Measurements from ENCODE around the gene CIT.

The CIT gene

GRCh38 chr12:119691202-119691810, 185.8 kb downstream of the CIT start:
- DNase-seq, result no peak

GRCh38 chr12:119689935-119690500, 187.1 kb downstream of the CIT start:
- no peak for DNase-seq

- DNase-seq, result no peak
Observed at GRCh38 chr12:119687879-119688278, 189.2 kb downstream of the CIT start.

- DNase-seq, result no peak
Observed at GRCh38 chr12:119687406-119687805, 189.7 kb downstream of the CIT start.

GRCh38 chr12:119686776-119687175, 190.3 kb downstream of the CIT start:
- no peak for DNase-seq

GRCh38 chr12:119686355-119686754, 190.8 kb downstream of the CIT start:
- DNase-seq, result no peak

GRCh38 chr12:119685375-119685774, 191.7 kb downstream of the CIT start:
- DNase-seq, result no peak

GRCh38 chr12:119684711-119685369, 192.3 kb downstream of the CIT start:
- DNase-seq, result no peak

GRCh38 chr12:119683816-119684215, 193.3 kb downstream of the CIT start:
- DNase-seq, result no peak

GRCh38 chr12:119683413-119683812, 193.7 kb downstream of the CIT start:
- no peak for DNase-seq

- no peak for DNase-seq
Observed at GRCh38 chr12:119682639-119683252, 194.4 kb downstream of the CIT start.

GRCh38 chr12:119681728-119682638, 195.1 kb downstream of the CIT start:
- DNase-seq, result no peak

GRCh38 chr12:119681111-119681510, 196.0 kb downstream of the CIT start:
- no peak for DNase-seq

- DNase-seq, result no peak
Observed at GRCh38 chr12:119679490-119679889, 197.6 kb downstream of the CIT start.

- DNase-seq, result no peak
Observed at GRCh38 chr12:119679081-119679480, 198.0 kb downstream of the CIT start.

GRCh38 chr12:119678459-119678858, 198.7 kb downstream of the CIT start:
- DNase-seq, result no peak

- no peak for DNase-seq
Observed at GRCh38 chr12:119676573-119676972, 200.5 kb downstream of the CIT start.

GRCh38 chr12:119676022-119676421, 201.1 kb downstream of the CIT start:
- DNase-seq, result no peak

GRCh38 chr12:119674560-119674959, 202.6 kb downstream of the CIT start:
- DNase-seq, result no peak

GRCh38 chr12:119673634-119674033, 203.5 kb downstream of the CIT start:
- DNase-seq, result no peak

GRCh38 chr12:119672194-119672593, 204.9 kb downstream of the CIT start:
- no peak for DNase-seq

- no peak for DNase-seq
Observed at GRCh38 chr12:119671070-119671469, 206.1 kb downstream of the CIT start.
